ENCODE data around the gene SLC25A47.

DNA sequence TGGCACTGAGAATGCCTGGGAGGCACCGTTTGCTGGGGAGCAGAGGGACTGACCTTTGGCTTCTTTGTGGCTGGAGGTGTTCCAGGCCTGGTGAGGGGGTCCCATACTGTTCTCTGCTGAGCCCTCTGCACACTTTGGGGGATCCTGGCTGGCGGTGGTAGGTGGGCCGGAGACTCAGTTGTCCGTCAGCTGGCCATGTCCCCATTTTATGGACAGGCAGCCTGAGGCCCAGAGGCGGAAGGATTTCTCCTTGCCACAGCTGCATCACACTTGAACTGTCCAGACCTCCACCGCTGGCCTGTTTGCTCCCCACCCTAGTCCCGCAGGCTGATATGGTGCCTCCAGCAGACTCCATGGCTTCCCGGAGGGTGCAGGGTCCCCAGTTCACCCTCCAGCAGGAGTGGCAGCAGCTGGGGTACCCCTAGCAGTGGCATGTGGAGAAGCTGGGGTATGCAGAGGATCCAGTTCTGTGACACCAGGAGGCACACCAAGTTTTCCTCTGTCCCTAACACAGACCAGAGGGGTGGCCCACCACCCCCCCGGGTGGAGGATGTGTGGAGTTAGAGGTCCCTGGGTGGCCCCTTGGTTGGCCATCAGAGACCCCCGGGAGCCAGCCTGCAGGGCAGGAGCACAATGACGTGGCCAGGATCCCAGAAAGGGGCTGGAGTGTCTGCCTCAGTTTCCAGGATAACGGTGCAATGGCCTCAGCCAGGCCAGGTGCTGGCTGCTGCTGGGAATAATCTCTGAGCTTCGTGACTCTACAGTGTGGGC lies 31.6 kb upstream of the SLC25A47 start:
- TF ChIP-seq CTCF (conservative IDR thresholded peaks at IDR 0.05; ENCODE audit: low read depth, low read length): no peak
- TF ChIP-seq RAD21 (IDR thresholded peaks at IDR 0.05; ENCODE audit: low read length): no peak
- TF ChIP-seq POLR2A (IDR thresholded peaks at IDR 0.05; ENCODE audit: low read depth, low read length): no peak
- no peak for TF ChIP-seq MAZ (IDR thresholded peaks at IDR 0.05; ENCODE audit: borderline replicate concordance, low read depth, low read length)
- no peak for TF ChIP-seq CEBPB (IDR thresholded peaks at IDR 0.05; ENCODE audit: low read depth, low read length)
- TF ChIP-seq CHD1 (IDR thresholded peaks at IDR 0.05; ENCODE audit: low read depth, low read length): no peak
- TF ChIP-seq FOS (IDR thresholded peaks at IDR 0.05; ENCODE audit: low read depth, low read length): no peak
- TF ChIP-seq MXI1 (IDR thresholded peaks at IDR 0.05; ENCODE audit: borderline replicate concordance, low read depth, low read length): no peak
- no peak for TF ChIP-seq NFE2L2 (IDR thresholded peaks at IDR 0.05; ENCODE audit: low read depth, low read length)
- no peak for TF ChIP-seq SMC3 (IDR thresholded peaks at IDR 0.05; ENCODE audit: low read depth, low read length)
- TF ChIP-seq RFX5 (IDR thresholded peaks at IDR 0.05; ENCODE audit: low read depth, low read length): no peak
- no peak for TF ChIP-seq RCOR1 (IDR thresholded peaks at IDR 0.05; ENCODE audit: insufficient replicate concordance, low read length)
- TF ChIP-seq USF2 (IDR thresholded peaks at IDR 0.05; ENCODE audit: low read depth, low read length): no peak
- TF ChIP-seq MAFK (IDR thresholded peaks at IDR 0.05; ENCODE audit: low read depth, low read length): no peak
